ENCODE measurements around the gene KCNG2. TPM values are rescaled to one million over a fixed set of nuclear protein-coding genes. Genes with fewer than 3 reads are reported as not detected.

Gene KCNG2
- total RNA-seq, 4 donors from 2014 or later: 1.7 TPM; not detected in 3

DNA sequence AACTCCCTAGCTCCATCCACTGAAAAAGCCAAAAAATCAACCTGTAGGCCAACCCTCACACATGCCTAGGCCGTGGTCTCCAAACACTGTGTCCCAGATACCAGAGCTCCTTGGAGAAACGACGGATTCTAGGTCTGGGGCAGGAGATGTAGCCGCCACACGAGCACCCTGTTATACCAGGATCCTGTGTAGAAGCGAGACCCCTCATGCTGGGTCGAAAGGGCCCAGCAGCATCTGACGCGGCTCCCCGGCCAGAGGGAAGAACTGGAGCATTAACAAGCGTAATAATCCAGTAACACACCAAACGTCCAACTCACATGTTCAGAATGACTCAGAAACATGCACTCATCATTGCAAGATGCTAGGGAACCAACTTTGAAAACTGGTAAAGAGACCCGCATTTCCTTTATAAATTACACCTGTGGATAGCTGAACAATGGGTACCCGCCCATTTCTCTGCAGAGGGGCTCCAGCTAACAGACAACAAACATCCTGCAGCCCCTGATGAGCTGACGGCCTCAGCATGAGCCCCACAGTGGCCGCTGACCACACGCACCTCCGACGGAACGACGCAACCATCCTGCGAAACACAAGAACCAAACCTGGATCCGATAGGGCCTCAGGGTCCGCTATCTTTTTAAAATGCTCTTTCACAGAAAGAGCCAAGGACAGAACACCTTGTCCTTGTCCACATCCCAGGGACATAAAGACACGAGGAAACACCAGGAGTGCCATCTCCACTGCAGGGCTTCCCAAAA lies 139.5 kb downstream of the KCNG2 start:
- peaks cover 13 to 74% (median 46%) of the 10 kb centered on the region in 4 donors for H3K36me3 ChIP-seq
- intact Hi-C loops (cut with DNase I): no loop called here
- H3K27me3 ChIP-seq: no peaks in the 10 kb centered on the region
- 95% methylated on average over 25 of the region's 25 CpGs for WGBS
- H3K9me3 ChIP-seq: peaks cover 0 to 15% (median 7%) of the 10 kb centered on the region in 4 donors
- TF ChIP-seq, protein P1, sequence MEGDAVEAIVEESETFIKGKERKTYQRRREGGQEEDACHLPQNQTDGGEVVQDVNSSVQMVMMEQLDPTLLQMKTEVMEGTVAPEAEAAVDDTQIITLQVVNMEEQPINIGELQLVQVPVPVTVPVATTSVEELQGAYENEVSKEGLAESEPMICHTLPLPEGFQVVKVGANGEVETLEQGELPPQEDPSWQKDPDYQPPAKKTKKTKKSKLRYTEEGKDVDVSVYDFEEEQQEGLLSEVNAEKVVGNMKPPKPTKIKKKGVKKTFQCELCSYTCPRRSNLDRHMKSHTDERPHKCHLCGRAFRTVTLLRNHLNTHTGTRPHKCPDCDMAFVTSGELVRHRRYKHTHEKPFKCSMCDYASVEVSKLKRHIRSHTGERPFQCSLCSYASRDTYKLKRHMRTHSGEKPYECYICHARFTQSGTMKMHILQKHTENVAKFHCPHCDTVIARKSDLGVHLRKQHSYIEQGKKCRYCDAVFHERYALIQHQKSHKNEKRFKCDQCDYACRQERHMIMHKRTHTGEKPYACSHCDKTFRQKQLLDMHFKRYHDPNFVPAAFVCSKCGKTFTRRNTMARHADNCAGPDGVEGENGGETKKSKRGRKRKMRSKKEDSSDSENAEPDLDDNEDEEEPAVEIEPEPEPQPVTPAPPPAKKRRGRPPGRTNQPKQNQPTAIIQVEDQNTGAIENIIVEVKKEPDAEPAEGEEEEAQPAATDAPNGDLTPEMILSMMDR (IDR thresholded peaks at IDR 0.05): no peak
- TF ChIP-seq POLR2A (IDR thresholded peaks at IDR 0.05; ENCODE audit: low read depth): no peak
- peaks cover 3 to 18% (median 13%) of the 10 kb centered on the region in 4 donors for H3K4me1 ChIP-seq
- no peak for DNase-seq (ENCODE audit: extremely low spot score)
- H3K27ac ChIP-seq (replicated peaks in 1 of 4): no peak overlapping the region
- no peak overlapping the region for H3K4me3 ChIP-seq

DNA sequence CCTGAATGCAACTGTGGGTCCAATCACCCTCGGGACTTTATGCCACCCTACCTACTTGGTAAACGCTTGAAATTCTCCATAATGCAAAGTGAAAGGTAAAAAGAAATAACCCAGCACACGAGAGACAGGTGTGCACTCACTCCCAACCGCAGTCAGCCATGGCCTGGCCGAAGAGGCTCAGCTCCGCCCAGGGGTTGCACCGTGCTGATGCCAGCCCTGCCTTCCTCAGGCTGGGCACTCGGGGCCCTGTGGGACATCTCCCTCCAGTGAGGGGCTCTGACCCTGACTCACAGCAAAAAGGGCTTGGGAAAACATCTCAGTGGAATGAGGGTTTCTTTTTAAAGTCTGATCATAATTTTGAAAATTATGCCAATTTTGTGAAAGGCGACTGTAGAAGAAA lies 140.5 kb downstream of the KCNG2 start:
- Histone ChIP-seq H3K4me3 (no peak overlapping the region), H3K4me1 (peaks cover 3 to 24% (median 13%) of the 10 kb centered on the region in 4 donors), H3K36me3 (peaks cover 22 to 81% (median 55%) of the 10 kb centered on the region in 4 donors), H3K9me3 (peaks cover 0 to 6% (median 2%) of the 10 kb centered on the region in 4 donors), H3K27me3 (no peaks in the 10 kb centered on the region), H3K27ac (replicated peaks in 1 of 4) (no peak overlapping the region)
- no peak for DNase-seq (ENCODE audit: extremely low spot score)
- intact Hi-C loops (cut with DNase I): no loop called here
- WGBS: 89% methylated on average over 9 of the region's 9 CpGs
- no peak for TF ChIP-seq POLR2AphosphoS5 (IDR thresholded peaks at IDR 0.05)
- TF ChIP-seq, protein P1 (IDR thresholded peaks at IDR 0.05): no peak

DNA sequence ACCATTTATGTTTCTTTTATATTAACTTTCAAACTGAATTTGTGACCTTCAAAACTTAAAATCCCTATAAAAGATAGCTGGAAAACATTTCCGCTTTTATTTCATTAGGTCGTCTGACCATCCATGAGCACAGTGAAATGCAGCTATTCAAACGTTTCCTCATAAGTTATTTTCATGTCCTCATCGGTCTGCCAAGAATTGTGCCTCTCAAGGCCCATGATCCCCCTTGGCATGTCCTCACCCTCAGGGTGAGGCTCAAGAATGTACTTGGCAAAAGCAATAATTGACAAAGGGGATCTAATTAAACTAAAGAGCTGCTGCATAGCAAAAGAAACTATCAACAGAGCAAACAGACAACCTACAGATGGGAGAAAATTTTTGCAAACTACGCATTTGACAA lies 141.4 kb downstream of the KCNG2 start:
- Histone ChIP-seq H3K27me3 (no peaks in the 10 kb centered on the region), H3K4me1 (peaks cover 9 to 24% (median 17%) of the 10 kb centered on the region in 4 donors), H3K36me3 (peaks cover 22 to 78% (median 58%) of the 10 kb centered on the region in 4 donors), H3K4me3 (no peak overlapping the region), H3K9me3 (no peaks in the 10 kb centered on the region), H3K27ac (replicated peaks in 1 of 4) (peak overlapping the region in 1 of 4 donors; percentile 23)
- no peak for DNase-seq (ENCODE audit: extremely low spot score)
- TF ChIP-seq POLR2AphosphoS5 (IDR thresholded peaks at IDR 0.05) (no peak), EP300 (IDR thresholded peaks at IDR 0.05) (no peak), POLR2A (IDR thresholded peaks at IDR 0.05; ENCODE audit: low read depth) (no peak)
- TF ChIP-seq, protein P1 (IDR thresholded peaks at IDR 0.05): no peak
- intact Hi-C loops (cut with DNase I): no loop called here
- 64% methylated on average over 5 of the region's 5 CpGs for WGBS

DNA sequence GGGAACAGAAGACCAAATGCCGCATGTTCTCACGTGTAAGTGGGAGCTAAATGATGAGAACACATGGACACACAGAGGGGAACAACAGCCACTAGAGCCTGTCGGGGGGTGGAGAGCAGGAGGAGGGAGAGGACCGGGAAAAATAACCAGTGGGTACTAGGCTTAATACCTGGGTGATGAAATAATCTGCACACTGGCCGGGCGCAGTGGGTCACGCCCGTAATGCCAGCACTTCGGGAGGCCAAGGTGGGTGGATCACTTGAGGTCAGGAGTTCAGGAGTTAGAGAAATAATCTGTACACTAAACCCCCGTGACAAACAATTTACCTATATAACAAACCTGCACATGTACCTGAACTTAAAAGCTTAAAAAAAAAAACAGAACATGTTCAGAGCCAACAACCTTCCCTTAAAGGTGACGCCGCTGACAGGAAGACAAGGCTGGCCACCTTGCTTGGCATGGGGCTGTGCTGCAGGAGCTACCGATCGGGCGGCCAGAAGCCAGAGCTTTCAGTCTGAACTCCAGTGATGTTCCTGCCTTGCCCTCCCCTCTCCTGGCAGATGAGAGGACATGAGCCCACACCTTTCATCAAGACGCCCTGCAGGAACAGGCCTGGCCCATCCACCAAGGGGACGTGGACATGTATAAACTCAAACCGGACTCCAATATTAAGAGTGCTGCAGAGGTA lies 142.5 kb downstream of the KCNG2 start:
- Histone ChIP-seq H3K27ac (replicated peaks in 1 of 4) (no peak overlapping the region), H3K27me3 (no peaks in the 10 kb centered on the region), H3K4me1 (peaks cover 18 to 33% (median 25%) of the 10 kb centered on the region in 4 donors), H3K36me3 (peaks cover 22 to 69% (median 49%) of the 10 kb centered on the region in 4 donors), H3K4me3 (no peak overlapping the region), H3K9me3 (no peaks in the 10 kb centered on the region)
- no peak for DNase-seq (ENCODE audit: extremely low spot score)
- intact Hi-C loops (cut with DNase I): no loop called here
- 89% methylated on average over 18 of the region's 18 CpGs for WGBS
- TF ChIP-seq POLR2AphosphoS5 (IDR thresholded peaks at IDR 0.05): no peak
- no peak for TF ChIP-seq POLR2A (IDR thresholded peaks at IDR 0.05; ENCODE audit: low read depth)
- no peak for TF ChIP-seq EP300 (IDR thresholded peaks at IDR 0.05)
- TF ChIP-seq, protein P1 (IDR thresholded peaks at IDR 0.05): no peak
